ENCODE measurements around the gene PRIMPOL. TPM values are rescaled to one million over a fixed set of nuclear protein-coding genes. Genes with fewer than 3 reads are reported as not detected.

PRIMPOL gene
- total and polyA plus RNA-seq, 2 donors (not counting 1 experiment from before 2014, with no cell fraction given), result 11.5 to 22.3 TPM

- H3K4me1 ChIP-seq (ENCODE audit: control insufficient read depth, extremely low read depth, insufficient read depth, low read length), result no peaks in the 10 kb centered on the region
- H2AFZ ChIP-seq (ENCODE audit: low read length), result no peak overlapping the region
- TF ChIP-seq CTCF (conservative IDR thresholded peaks at IDR 0.05 in 1 of 2, IDR thresholded peaks at IDR 0.05 in 1 of 2; ENCODE audit: low read depth in 1 of 2, low read length in 2 of 2) (no peak), EZH2 (IDR thresholded peaks at IDR 0.05; ENCODE audit: low read length, missing control alignments) (no peak)
- DNase-seq (ENCODE audit: low read depth in 2 of 2), result no peak
- no peaks in the 10 kb centered on the region for H4K20me1 ChIP-seq (ENCODE audit: control insufficient read depth, extremely low read depth, insufficient read depth, low read length)
- no peak overlapping the region for H3K4me3 ChIP-seq (replicated peaks in 1 of 4; ENCODE audit: control extremely low read depth in 1 of 4, insufficient read depth in 1 of 4, low read depth in 3 of 4, low read length in 4 of 4)
- H3K36me3 ChIP-seq (ENCODE audit: control insufficient read depth, insufficient read depth, low read length), result no peaks in the 10 kb centered on the region
- H3K4me2 ChIP-seq (ENCODE audit: extremely low read depth, insufficient read depth, low read length), result no peak overlapping the region
- no peak overlapping the region for H3K27ac ChIP-seq (ENCODE audit: insufficient read depth, low read length)
- H3K9ac ChIP-seq (ENCODE audit: insufficient read depth, low read length), result no peak overlapping the region
- no peaks in the 10 kb centered on the region for H3K9me3 ChIP-seq (ENCODE audit: control insufficient read depth, insufficient read depth, low read depth, low read length)
- H3K79me2 ChIP-seq (ENCODE audit: control insufficient read depth, insufficient read depth, low read length), result no peaks in the 10 kb centered on the region
- no peaks in the 10 kb centered on the region for H3K27me3 ChIP-seq (ENCODE audit: control insufficient read depth, insufficient read depth, low read length)
Measured at GRCh38 chr4:184660978-184661377, 11.4 kb downstream of the PRIMPOL start.

- Histone ChIP-seq H3K4me2 (ENCODE audit: extremely low read depth, insufficient read depth, low read length) (no peak overlapping the region), H3K27me3 (ENCODE audit: control insufficient read depth, insufficient read depth, low read length) (no peaks in the 10 kb centered on the region), H3K4me3 (replicated peaks in 1 of 4; ENCODE audit: control extremely low read depth in 1 of 4, insufficient read depth in 1 of 4, low read depth in 3 of 4, low read length in 4 of 4) (no peak overlapping the region), H3K36me3 (ENCODE audit: control insufficient read depth, insufficient read depth, low read length) (no peaks in the 10 kb centered on the region), H2AFZ (ENCODE audit: low read length) (no peak overlapping the region), H4K20me1 (ENCODE audit: control insufficient read depth, extremely low read depth, insufficient read depth, low read length) (no peaks in the 10 kb centered on the region), H3K9ac (ENCODE audit: insufficient read depth, low read length) (no peak overlapping the region), H3K27ac (ENCODE audit: insufficient read depth, low read length) (no peak overlapping the region), H3K9me3 (ENCODE audit: control insufficient read depth, insufficient read depth, low read depth, low read length) (no peaks in the 10 kb centered on the region), H3K79me2 (ENCODE audit: control insufficient read depth, insufficient read depth, low read length) (no peaks in the 10 kb centered on the region), H3K4me1 (ENCODE audit: control insufficient read depth, extremely low read depth, insufficient read depth, low read length) (no peaks in the 10 kb centered on the region)
- TF ChIP-seq EZH2 (IDR thresholded peaks at IDR 0.05; ENCODE audit: low read length, missing control alignments), result no peak
- TF ChIP-seq CTCF (conservative IDR thresholded peaks at IDR 0.05 in 1 of 2, IDR thresholded peaks at IDR 0.05 in 1 of 2; ENCODE audit: low read depth in 1 of 2, low read length in 2 of 2), result no peak
- DNase-seq (ENCODE audit: low read depth in 2 of 2), result no peak
Measured at GRCh38 chr4:184662236-184662635, 12.7 kb downstream of the PRIMPOL start.

GRCh38 chr4:184664445-184665210 lies 15.1 kb downstream of the PRIMPOL start:
- Histone ChIP-seq H2AFZ (ENCODE audit: low read length) (no peak overlapping the region), H3K9me3 (ENCODE audit: control insufficient read depth, insufficient read depth, low read depth, low read length) (no peaks in the 10 kb centered on the region)
- DNase-seq (ENCODE audit: low read depth in 2 of 2), result peak; percentile 15 to 44

More at GRCh38 chr4:184664445-184665210, 15.1 kb downstream of the PRIMPOL start:
- Histone ChIP-seq H3K4me2 (ENCODE audit: extremely low read depth, insufficient read depth, low read length) (no peak overlapping the region), H3K79me2 (ENCODE audit: control insufficient read depth, insufficient read depth, low read length) (no peaks in the 10 kb centered on the region), H3K36me3 (ENCODE audit: control insufficient read depth, insufficient read depth, low read length) (peaks cover 4% of the 10 kb centered on the region), H3K4me3 (replicated peaks in 1 of 4; ENCODE audit: control extremely low read depth in 1 of 4, insufficient read depth in 1 of 4, low read depth in 3 of 4, low read length in 4 of 4) (no peak overlapping the region), H3K9ac (ENCODE audit: insufficient read depth, low read length) (no peak overlapping the region), H3K4me1 (ENCODE audit: control insufficient read depth, extremely low read depth, insufficient read depth, low read length) (no peaks in the 10 kb centered on the region), H4K20me1 (ENCODE audit: control insufficient read depth, extremely low read depth, insufficient read depth, low read length) (no peaks in the 10 kb centered on the region), H3K27ac (ENCODE audit: insufficient read depth, low read length) (no peak overlapping the region), H3K27me3 (ENCODE audit: control insufficient read depth, insufficient read depth, low read length) (no peaks in the 10 kb centered on the region)
- no peak for TF ChIP-seq CTCF (conservative IDR thresholded peaks at IDR 0.05 in 1 of 2, IDR thresholded peaks at IDR 0.05 in 1 of 2; ENCODE audit: low read depth in 1 of 2, low read length in 2 of 2)

Data from fibroblast of lung (primary cell).